Chondrocyte (in vitro differentiated cells): ENCODE data around the gene STATH. TPM values are rescaled to one million over a fixed set of nuclear protein-coding genes. Genes with fewer than 3 reads are reported as not detected.
"Not testable (repeated sequence)": the region's sequence is repeated elsewhere in the genome, so short reads cannot be mapped to it uniquely, and the experiment has no call there.

Experiments
- DNase-seq: peaks from one replicate; pipeline ENCODE4 v3.0.0; 2021; ENCODE audit warnings: mixed read lengths, low spot score
- H3K27ac Mint-ChIP-seq: one replicate; pipeline ENCODE4 v1.8.0; 2021; ENCODE audit warnings: mild to moderate bottlenecking, moderate library complexity, mixed read lengths; ENCODE audit not compliant: unreplicated experiment
- H3K27me3 Mint-ChIP-seq: 2 replicates; pipeline ENCODE4 v1.8.0; 2021; ENCODE audit warnings: low read depth, mixed read lengths
- H3K36me3 Mint-ChIP-seq: 2 replicates; pipeline ENCODE4 v1.8.0; 2021; ENCODE audit warnings: low read depth, mixed read lengths
- H3K4me1 Mint-ChIP-seq: 2 replicates; pipeline ENCODE4 v1.8.0; 2021; ENCODE audit warnings: low read depth, mild to moderate bottlenecking, mixed read lengths
- H3K4me3 Mint-ChIP-seq: one replicate; pipeline ENCODE4 v1.8.0; 2021; ENCODE audit warnings: mild to moderate bottlenecking, moderate library complexity, mixed read lengths; ENCODE audit not compliant: unreplicated experiment
- H3K9me3 Mint-ChIP-seq: 2 replicates; pipeline ENCODE4 v1.8.0; 2021; ENCODE audit warnings: low read depth, mixed read lengths
- total RNA-seq: library from RNA; stranded (reverse); gene quantifications from 3 replicates; pipeline ENCODE4 v1.2.1, GENCODE V29; 2021
- TF ChIP-seq, protein P1 (sequence below): fragments of 200-600 bp; sonication (generic); IDR thresholded peaks from 2 replicates; pipeline ENCODE4 v1.5.0; 2021; ENCODE audit warnings: antibody characterized with exemption, mild to moderate bottlenecking, moderate library complexity

The STATH gene
- total RNA-seq, 1 donor from 2014 or later = not detected

GRCh38 chr4:69994782-69995181 lies 984 bp upstream of the STATH start:
- Mint-ChIP-seq H3K9me3 (peaks cover 3% of the 10 kb centered on the region), H3K4me3 (no peak overlapping the region), H3K4me1 (no peaks in the 10 kb centered on the region), H3K27me3 (peaks cover 16% of the 10 kb centered on the region), H3K36me3 (no peaks in the 10 kb centered on the region), H3K27ac (no peak overlapping the region)
- no peak for DNase-seq
- TF ChIP-seq, protein P1, sequence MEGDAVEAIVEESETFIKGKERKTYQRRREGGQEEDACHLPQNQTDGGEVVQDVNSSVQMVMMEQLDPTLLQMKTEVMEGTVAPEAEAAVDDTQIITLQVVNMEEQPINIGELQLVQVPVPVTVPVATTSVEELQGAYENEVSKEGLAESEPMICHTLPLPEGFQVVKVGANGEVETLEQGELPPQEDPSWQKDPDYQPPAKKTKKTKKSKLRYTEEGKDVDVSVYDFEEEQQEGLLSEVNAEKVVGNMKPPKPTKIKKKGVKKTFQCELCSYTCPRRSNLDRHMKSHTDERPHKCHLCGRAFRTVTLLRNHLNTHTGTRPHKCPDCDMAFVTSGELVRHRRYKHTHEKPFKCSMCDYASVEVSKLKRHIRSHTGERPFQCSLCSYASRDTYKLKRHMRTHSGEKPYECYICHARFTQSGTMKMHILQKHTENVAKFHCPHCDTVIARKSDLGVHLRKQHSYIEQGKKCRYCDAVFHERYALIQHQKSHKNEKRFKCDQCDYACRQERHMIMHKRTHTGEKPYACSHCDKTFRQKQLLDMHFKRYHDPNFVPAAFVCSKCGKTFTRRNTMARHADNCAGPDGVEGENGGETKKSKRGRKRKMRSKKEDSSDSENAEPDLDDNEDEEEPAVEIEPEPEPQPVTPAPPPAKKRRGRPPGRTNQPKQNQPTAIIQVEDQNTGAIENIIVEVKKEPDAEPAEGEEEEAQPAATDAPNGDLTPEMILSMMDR = no peak

- Mint-ChIP-seq H3K4me1 (no peaks in the 10 kb centered on the region), H3K36me3 (no peaks in the 10 kb centered on the region), H3K27ac (no peak overlapping the region), H3K27me3 (peaks cover 12% of the 10 kb centered on the region), H3K4me3 (no peak overlapping the region), H3K9me3 (no peaks in the 10 kb centered on the region)
- no peak for DNase-seq
- TF ChIP-seq, protein P1 = no peak
These were observed 3.7 kb downstream of the STATH start for GRCh38 chr4:69999420-69999819.

GRCh38 chr4:70000711-70001110 lies 4.9 kb downstream of the STATH start:
- Mint-ChIP-seq H3K27ac (no peak overlapping the region), H3K4me3 (no peak overlapping the region), H3K9me3 (no peaks in the 10 kb centered on the region), H3K4me1 (no peaks in the 10 kb centered on the region), H3K36me3 (no peaks in the 10 kb centered on the region), H3K27me3 (peaks cover 14% of the 10 kb centered on the region)
- DNase-seq = no peak
- TF ChIP-seq, protein P1 = no peak

DNA sequence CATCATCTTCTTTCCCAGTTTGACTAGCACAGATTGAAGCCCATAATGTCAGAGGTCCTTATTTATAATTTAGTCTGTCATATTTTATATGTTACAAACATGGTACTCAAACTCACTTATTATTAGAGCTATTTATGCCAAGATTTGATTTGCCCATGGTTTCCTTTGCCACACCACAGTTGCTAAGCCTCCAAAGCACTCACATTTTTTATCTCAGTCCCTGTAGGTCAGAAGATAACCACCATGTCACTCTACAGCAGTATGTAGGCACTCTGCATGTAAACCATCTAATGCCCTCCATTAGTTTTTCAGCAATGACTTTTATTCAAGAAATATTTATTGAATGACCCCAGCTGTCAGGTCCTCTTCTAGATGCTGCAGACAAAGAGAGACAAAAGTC lies 6.7 kb downstream of the STATH start:
- Mint-ChIP-seq H3K4me1 (no peaks in the 10 kb centered on the region), H3K27me3 (peaks cover 16% of the 10 kb centered on the region), H3K36me3 (no peaks in the 10 kb centered on the region), H3K9me3 (no peaks in the 10 kb centered on the region), H3K27ac (no peak overlapping the region), H3K4me3 (no peak overlapping the region)
- DNase-seq = no peak
- TF ChIP-seq, protein P1 = no peak

DNA sequence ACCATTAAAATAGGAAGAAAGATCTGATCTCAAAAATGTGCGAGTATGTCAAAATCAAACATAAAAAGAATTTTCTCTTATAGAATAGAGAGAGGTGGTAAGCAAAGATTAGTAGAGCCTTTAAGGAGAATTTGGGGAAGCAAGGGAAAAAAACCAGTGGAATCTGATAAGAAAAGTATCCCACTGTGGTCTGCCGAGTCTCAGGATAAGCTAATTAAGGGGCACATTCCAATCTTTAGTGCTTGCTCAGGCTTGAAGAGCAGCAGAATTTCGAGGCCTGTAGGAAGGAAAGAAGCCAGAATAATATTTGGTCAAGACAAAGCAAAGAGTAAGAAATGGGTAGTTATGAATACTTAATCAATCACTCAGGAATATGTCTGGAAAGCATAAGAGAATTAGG lies 13.0 kb downstream of the STATH start:
- no peak overlapping the region for H3K4me3 Mint-ChIP-seq
- no peak overlapping the region for H3K27ac Mint-ChIP-seq
- H3K36me3 Mint-ChIP-seq = no peaks in the 10 kb centered on the region
- DNase-seq = no peak
- peaks cover 11% of the 10 kb centered on the region for H3K9me3 Mint-ChIP-seq
- H3K27me3 Mint-ChIP-seq = peaks cover 11% of the 10 kb centered on the region
- no peaks in the 10 kb centered on the region for H3K4me1 Mint-ChIP-seq
- TF ChIP-seq, protein P1 = no peak

DNA sequence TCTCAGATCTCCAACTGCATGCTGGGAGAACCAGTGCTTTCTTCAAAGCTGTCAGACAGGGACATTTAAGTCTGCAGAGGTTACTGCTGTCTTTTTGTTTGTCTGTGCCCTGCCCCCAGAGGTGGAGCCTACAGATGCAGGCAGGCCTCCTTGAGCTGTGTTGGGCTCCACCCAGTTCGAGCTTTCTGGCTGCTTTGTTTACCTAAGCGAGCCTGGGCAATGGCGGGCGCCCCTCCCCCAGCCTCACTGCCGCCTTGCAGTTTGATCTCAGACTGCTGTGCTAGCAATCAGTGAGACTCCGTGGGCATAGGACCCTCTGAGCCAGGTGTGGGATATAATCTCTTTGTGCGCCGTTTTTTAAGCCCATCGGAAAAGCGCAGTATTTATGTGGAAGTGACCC lies 23.2 kb downstream of the STATH start:
- not testable (repeated sequence) for H3K4me1 Mint-ChIP-seq, H3K27ac Mint-ChIP-seq, H3K4me3 Mint-ChIP-seq, H3K27me3 Mint-ChIP-seq, H3K9me3 Mint-ChIP-seq, DNase-seq, H3K36me3 Mint-ChIP-seq
